Epithelial cell of prostate (primary cell): ENCODE data around the gene PCDHGA4.
"Not testable (repeated sequence)": the region's sequence is repeated elsewhere in the genome, so short reads cannot be mapped to it uniquely, and the experiment has no call there.

Source experiments
- DNase-seq: peaks from one replicate; pipeline ENCODE4 v3.0.0-alpha.2; 2011; ENCODE audit warnings: low read depth, low spot score
- H3K27ac ChIP-seq: fragments of 450-650 bp; 2 replicates; pipeline ENCODE4 v1.5.1; 2017; ENCODE audit warnings: mild to moderate bottlenecking

Gene PCDHGA4

DNA sequence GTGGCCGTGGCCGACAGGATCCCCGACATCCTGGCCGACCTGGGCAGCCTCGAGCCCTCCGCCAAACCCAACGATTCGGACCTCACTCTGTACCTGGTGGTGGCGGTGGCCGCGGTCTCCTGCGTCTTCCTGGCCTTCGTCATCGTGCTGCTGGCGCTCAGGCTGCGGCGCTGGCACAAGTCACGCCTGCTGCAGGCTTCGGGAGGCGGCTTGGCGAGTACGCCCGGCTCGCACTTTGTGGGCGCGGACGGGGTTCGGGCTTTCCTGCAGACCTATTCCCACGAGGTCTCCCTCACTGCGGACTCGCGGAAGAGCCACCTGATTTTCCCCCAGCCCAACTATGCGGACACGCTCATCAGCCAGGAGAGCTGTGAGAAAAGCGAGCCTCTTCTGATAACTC is 8.8 kb upstream of the PCDHGA4 start:
- not testable (repeated sequence) for DNase-seq, H3K27ac ChIP-seq

DNA sequence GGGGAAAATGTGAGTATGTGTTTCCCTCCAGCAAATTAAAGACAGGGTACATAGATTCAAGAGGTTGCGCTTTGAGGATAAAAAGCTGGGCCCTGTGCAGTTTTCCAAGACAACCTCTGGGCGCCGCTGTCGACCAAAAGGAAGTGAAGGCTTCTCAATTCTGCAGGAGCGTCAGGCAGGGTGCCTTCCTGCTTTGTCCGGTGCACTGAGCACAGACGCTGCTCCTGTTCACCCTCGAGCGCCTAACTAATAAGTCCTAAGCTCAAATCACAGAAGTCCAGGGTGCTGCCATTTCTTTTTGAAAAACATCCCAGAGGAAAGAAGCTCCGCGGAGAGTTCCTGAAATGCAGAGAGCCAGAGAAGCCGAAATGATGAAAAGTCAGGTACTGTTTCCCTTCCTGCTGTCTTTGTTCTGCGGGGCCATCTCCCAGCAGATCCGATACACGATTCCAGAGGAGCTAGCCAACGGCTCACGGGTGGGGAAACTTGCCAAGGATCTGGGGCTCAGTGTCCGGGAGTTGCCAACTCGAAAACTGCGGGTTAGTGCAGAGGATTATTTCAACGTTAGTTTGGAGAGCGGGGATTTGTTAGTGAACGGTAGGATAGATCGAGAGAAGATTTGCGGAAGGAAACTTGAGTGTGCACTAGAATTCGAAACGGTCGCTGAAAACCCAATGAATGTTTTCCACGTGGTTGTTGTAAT is 4.8 kb upstream of the PCDHGA4 start, which contains the start of gene PCDHGB1:
PCDHGB1 (plus strand) TSS at position 183 of the 703 bp plus-strand sequence; CDS start at position 345, 162 bp downstream.
- DNase-seq: no peak
- H3K27ac ChIP-seq: no peak within 1 kb of the TSS

DNA sequence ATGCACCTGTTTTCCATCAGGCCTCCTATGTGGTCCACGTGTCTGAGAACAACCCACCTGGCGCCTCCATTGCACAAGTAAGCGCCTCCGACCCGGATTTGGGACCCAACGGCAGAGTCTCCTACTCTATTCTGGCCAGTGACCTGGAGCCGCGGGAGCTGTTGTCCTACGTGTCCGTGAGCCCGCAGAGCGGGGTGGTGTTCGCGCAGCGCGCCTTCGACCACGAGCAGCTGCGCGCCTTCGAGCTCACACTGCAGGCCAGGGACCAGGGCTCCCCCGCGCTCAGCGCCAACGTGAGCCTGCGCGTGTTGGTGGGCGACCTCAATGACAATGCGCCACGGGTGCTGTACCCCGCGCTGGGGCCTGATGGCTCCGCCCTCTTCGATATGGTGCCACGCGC is 3.2 kb upstream of the PCDHGA4 start:
- no peak overlapping the region for H3K27ac ChIP-seq
- DNase-seq: no peak

DNA sequence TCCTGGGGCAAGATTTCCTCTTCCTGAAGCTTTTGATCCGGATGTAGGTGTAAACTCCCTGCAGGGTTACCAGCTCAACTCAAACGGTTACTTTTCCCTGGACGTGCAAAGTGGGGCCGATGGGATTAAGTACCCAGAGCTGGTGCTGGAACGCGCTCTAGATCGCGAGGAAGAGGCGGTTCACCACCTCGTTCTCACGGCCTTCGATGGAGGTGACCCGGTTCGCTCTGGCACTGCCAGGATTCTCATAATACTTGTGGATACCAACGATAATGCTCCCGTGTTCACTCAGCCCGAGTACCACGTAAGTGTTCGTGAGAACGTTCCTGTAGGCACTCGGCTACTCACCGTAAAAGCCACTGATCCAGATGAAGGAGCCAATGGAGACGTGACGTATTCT is 820 bp downstream of the PCDHGA4 start:
- DNase-seq: no peak
- H3K27ac ChIP-seq: no peak overlapping the region

DNA sequence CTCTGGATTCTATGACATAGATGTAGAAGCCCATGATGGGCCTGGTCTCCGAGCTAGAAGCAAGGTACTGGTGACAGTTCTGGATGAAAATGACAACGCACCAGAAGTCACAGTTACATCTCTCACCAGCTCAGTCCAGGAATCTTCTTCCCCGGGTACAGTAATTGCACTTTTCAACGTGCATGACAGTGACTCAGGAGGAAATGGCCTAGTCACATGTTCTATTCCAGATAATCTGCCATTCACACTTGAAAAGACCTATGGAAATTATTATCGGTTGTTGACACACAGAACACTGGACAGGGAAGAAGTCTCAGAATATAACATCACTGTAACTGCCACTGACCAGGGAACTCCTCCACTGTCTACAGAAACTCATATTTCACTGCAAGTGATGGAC is 1.3 kb downstream of the PCDHGA4 start:
- no peak for DNase-seq

DNA sequence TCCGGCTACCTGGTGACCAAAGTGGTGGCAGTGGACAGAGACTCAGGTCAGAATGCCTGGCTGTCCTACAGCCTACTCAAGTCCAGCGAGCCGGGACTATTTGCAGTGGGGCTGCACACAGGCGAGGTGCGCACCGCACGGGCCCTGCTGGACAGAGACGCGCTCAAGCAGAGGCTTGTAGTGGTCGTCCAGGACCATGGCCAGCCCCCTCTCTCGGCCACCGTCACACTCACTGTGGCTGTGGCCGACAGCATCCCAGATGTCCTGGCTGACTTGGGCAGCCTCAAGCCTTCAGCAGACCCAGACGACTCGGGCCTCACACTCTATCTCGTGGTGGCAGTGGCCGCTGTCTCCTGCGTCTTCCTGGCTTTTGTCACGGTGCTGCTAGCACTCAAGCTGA is 2.1 kb downstream of the PCDHGA4 start:
- no peak for DNase-seq

More for the DNA sequence above, 1.3 kb downstream of the PCDHGA4 start:
- H3K27ac ChIP-seq: no peak overlapping the region

DNA sequence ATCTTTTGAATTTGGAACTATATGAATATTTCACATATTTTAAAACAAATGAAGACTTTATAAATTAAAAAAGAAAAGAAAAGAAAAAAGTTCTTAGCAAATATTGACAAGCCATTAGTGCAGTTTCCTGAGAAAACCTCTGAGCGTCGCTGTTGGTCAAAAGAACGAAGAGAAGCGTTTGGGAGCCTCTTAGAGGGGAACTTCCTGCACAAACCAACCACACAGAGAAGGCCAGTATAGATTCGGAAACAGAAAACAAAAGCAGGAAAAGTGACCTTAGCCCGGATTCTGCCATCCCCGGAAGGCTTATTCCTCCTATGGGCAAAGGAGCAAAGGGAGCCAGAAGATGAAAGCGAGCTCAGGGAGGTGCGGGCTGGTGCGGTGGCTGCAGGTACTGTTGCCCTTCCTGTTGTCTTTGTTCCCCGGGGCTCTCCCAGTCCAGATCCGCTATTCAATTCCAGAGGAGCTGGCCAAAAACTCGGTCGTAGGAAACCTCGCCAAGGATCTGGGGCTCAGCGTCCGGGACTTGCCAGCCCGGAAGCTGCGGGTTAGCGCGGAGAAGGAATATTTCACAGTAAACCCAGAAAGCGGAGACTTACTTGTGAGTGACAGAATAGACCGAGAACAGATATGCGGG is 5.1 kb downstream of the PCDHGA4 start, which contains the start of gene PCDHGB2:
PCDHGB2 (plus strand) TSS at position 205 of the 637 bp plus-strand sequence; CDS start at position 347, 142 bp downstream.
- DNase-seq: no peak
- no peak within 1 kb of the TSS for H3K27ac ChIP-seq

More for the DNA sequence above, 2.1 kb downstream of the PCDHGA4 start:
- no peak overlapping the region for H3K27ac ChIP-seq

DNA sequence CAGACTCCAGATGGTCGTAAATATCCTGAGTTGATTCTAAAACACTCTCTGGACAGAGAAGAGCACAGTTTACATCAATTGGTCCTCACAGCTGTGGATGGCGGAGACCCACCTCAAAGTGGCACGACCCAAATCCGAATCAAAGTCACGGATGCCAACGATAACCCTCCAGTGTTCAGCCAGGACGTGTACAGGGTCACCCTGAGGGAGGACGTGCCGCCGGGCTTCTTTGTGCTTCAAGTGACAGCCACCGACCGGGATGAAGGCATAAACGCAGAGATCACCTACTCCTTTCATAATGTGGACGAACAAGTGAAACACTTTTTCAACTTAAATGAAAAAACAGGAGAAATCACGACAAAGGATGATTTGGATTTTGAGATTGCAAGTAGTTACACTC is 5.9 kb downstream of the PCDHGA4 start:
- no peak overlapping the region for H3K27ac ChIP-seq
- no peak for DNase-seq

DNA sequence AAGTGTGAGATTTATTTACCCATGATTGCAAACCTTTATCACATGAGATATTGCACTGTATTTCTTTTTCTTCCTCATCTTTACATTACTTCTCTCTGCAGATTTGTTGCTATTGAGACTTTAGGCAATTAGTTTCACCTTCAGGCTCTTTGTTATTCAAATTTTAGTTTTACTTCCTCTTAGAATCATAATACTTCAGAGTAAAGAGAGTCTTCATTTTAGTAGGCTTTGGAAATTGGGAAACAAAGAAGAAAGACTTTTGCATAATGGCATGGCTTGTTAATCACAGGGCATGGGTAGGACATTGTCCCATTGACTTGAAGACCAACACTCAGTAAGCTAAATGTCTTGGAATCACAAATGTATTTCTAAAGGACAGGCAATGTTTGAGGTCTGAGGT is 7.9 kb downstream of the PCDHGA4 start:
- DNase-seq: no peak

DNA sequence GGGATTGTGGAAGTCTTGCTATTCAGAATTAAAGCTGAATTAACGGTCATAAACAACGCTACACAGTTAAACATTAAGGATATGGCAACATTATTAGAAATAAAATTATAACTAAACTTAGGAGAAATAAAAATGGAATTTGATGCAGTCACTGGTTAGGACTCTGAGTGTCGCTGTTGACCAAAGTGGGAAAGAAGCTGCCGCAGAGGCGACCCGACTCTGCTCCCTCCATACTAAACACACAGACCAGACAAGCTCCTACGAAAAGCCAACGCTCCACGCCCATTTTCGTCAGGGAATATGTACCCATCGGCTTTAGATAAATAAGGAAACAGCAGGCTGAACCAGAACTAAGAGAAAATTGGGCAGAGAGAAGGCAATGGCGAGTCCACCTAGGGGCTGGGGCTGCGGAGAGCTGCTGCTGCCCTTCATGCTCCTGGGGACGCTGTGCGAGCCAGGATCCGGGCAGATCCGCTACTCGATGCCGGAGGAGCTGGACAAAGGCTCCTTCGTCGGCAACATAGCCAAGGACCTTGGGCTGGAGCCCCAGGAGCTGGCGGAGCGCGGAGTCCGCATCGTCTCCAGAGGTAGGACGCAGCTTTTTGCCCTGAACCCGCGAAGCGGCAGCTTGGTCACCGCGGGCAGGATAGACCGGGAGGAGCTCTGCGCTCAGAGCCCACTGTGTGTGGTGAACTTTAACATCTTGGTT is 9.3 kb downstream of the PCDHGA4 start, which contains the start of gene PCDHGA5:
PCDHGA5 (plus strand) TSS at position 211 of the 709 bp plus-strand sequence; CDS start at position 380, 169 bp downstream.
- no peak for DNase-seq
- H3K27ac ChIP-seq: no peak within 1 kb of the TSS

More for the DNA sequence above, 7.9 kb downstream of the PCDHGA4 start:
- no peak overlapping the region for H3K27ac ChIP-seq

DNA sequence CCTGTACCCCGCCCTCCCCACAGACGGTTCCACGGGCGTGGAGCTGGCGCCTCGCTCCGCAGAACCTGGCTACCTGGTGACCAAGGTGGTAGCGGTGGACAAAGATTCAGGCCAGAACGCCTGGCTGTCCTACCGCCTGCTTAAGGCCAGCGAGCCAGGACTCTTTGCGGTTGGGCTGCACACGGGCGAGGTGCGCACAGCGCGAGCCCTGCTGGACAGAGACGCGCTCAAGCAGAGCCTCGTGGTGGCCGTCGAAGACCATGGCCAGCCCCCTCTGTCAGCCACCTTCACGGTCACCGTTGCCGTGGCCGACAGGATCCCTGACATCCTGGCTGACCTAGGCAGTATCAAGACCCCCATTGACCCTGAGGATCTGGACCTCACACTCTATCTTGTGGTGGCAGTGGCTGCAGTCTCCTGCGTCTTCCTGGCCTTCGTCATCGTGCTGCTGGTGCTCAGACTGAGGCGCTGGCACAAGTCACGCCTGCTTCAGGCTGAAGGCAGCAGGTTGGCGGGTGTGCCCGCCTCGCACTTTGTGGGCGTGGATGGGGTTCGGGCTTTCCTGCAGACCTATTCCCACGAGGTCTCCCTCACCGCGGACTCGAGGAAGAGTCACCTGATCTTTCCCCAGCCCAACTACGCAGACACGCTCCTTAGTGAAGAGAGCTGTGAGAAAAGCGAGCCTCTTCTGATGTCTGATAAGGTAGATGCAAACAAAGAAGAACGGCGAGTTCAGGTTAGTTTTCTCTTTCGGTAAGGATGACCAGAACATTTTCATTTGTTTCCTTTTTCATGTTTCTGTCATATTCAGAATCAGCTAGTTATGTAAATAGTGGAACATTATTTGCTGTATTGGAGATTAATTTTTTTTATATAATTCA is 11.4 kb downstream of the PCDHGA4 start:
- no peak for DNase-seq
- H3K27ac ChIP-seq: no peak overlapping the region

DNA sequence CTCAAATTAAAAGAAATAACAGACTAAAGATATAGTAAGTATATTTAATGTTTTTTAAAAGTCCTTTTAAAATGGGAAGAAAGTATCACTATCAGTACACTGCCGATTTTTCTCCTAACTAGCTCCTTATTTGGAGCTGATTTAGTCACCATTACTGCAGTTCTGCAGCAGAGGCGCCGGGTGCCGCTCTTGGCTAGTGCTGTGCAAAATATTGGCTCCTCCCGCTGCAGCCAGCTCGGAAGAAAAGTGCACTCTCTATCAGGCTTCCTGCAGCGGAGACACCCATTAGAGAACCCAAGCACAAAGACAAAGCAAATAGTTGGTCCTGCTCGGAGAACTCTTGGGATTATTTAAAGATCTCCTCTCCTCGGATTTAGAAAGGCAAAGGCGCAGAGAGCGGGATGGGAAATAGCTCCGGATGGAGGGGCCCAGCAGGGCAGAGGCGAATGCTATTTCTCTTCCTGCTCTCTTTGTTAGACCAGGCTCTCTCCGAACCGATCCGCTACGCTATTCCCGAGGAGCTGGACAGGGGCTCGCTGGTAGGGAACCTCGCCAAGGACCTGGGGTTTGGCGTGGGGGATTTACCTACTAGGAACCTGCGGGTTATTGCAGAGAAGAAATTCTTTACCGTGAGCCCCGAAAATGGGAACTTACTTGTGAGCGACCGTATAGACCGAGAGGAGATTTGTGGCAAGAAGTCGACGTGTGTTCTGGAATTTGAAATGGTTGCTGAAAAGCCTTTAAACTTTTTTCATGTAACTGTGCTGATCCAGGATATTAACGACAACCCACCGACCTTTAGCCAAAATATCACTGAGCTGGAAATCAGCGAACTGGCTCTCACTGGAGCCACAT is 15.4 kb downstream of the PCDHGA4 start, which contains the start of gene PCDHGB3:
PCDHGB3 (plus strand) TSS at position 249 of the 855 bp plus-strand sequence; CDS start at position 402, 153 bp downstream.
- no peak for DNase-seq
- H3K27ac ChIP-seq: no peak within 1 kb of the TSS

DNA sequence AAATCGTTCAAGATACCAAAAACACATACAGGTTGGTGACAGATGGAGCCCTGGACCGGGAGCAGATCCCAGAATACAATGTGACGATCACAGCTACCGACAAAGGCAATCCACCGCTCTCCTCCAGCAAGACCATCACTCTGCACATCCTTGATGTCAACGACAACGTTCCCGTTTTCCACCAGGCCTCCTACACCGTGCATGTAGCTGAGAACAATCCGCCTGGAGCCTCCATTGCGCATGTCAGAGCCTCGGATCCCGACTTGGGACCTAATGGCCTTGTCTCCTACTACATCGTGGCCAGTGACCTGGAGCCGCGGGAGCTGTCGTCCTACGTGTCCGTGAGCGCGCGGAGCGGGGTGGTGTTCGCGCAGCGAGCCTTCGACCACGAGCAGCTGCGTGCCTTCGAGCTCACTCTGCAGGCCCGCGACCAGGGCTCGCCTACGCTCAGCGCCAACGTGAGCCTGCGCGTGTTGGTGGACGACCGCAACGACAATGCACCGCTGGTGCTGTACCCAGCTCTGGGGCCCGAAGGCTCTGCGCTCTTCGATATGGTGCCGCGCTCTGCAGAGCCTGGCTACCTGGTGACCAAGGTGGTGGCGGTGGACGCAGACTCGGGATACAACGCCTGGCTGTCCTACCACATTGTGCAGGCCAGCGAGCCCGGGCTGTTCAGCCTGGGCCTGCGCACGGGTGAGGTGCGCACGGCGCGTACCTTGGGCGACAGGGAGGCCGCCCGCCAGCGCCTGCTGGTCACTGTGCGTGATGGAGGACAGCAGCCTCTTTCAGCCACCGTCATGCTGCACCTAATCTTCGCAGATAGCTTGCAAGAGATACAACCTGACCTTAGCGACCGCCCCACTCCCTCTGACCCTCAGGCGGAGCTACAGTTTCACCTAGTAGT is 17.0 kb downstream of the PCDHGA4 start:
- no peak for DNase-seq
- no peak overlapping the region for H3K27ac ChIP-seq

DNA sequence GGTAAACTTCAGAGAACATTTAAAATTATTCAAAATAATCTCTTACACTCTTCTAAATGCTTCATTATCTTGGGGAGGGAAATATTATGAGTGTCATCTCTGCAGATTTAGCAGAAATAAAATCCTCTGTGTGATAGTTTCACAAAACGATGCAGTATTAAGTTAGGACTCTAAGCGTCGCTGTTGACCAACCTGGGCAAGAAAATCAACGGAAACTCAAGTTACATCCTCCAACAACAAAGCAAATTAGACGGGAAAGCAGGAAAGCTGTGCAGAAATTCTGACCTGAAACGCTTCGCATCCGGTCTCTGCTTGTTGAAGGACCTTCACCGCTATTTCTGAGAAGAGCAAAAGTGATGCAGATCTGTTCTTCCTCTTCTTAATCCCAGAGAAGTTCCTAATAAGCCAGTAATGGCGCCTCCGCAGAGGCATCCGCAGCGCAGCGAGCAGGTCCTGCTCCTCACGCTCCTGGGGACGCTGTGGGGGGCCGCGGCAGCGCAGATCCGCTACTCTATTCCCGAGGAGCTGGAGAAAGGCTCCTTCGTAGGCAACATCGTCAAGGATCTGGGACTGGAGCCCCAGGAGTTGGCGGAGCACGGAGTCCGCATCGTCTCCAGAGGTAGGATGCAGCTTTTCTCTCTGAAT is 19.0 kb downstream of the PCDHGA4 start, which contains the start of gene PCDHGA6:
PCDHGA6 (plus strand) TSS at position 219 of the 645 bp plus-strand sequence; CDS start at position 412, 193 bp downstream.
- no peak within 1 kb of the TSS for H3K27ac ChIP-seq
- no peak for DNase-seq

DNA sequence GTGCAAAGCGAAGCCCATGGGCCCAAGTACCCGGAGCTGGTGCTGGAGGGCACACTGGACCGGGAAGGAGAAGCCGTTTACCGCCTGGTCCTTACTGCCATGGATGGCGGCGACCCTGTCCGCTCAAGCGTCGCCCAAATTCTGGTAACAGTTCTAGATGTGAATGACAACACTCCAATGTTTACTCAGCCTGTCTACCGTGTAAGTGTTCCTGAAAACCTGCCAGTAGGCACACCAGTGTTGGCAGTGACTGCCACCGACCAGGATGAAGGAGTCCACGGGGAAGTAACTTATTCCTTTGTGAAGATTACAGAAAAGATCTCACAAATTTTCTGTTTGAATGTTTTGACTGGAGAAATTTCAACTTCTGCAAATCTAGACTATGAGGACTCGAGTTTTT is 19.8 kb downstream of the PCDHGA4 start:
- H3K27ac ChIP-seq: no peak overlapping the region
- no peak for DNase-seq

DNA sequence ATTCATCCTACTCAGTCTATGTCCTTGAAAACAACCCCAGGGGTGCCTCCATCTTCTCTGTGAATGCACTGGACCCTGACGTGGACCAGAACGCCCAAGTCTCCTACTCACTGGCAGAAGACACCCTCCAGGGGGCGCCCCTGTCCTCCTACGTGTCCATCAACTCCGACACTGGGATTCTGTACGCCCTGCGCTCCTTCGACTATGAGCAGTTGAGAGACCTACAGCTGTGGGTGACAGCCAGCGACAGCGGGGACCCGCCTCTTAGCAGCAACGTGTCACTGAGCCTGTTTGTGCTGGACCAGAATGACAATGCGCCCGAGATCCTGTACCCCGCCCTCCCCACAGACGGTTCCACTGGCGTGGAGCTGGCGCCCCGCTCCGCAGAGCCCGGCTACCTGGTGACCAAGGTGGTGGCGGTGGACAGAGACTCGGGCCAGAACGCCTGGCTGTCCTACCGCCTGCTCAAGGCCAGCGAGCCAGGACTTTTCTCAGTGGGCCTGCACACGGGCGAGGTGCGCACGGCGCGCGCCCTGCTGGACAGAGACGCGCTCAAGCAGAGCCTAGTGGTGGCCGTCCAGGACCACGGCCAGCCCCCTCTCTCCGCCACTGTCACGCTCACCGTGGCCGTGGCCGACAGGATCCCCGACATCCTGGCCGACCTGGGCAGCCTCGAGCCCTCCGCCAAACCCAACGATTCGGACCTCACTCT is 20.8 kb downstream of the PCDHGA4 start:
- DNase-seq, H3K27ac ChIP-seq: not testable (repeated sequence)
